HG03571 (cell line): ENCODE results near the gene CALML6.
"Not testable (repeated sequence)": the region's sequence is repeated elsewhere in the genome, so short reads cannot be mapped to it uniquely, and the experiment has no call there.

Source experiments
- ATAC-seq: cut with Tn5 transposase; IDR thresholded peaks from one replicate; pipeline ENCODE4 v1.9.1; 2021; ENCODE audit not compliant: unreplicated experiment

CALML6 gene

GRCh38 chr1:1924849-1925248, 9.8 kb downstream of the CALML6 start:
- no peak for ATAC-seq

- ATAC-seq, result no peak
Observed at GRCh38 chr1:1925437-1926345, 10.6 kb downstream of the CALML6 start.

- ATAC-seq, result no peak
Observed at GRCh38 chr1:1926346-1926811, 11.3 kb downstream of the CALML6 start.

- ATAC-seq, result no peak
Observed at GRCh38 chr1:1926886-1927660, 12.0 kb downstream of the CALML6 start.

- no peak for ATAC-seq
Observed at GRCh38 chr1:1927751-1928150, 12.7 kb downstream of the CALML6 start.

- ATAC-seq, result no peak
Observed at GRCh38 chr1:1928231-1929101, 13.4 kb downstream of the CALML6 start.

- ATAC-seq, result no peak
Observed at GRCh38 chr1:1929102-1929638, 14.1 kb downstream of the CALML6 start.

- no peak for ATAC-seq
Observed at GRCh38 chr1:1929639-1930545, 14.8 kb downstream of the CALML6 start.

GRCh38 chr1:1934848-1935247, 19.8 kb downstream of the CALML6 start:
- ATAC-seq, result not testable (repeated sequence)

GRCh38 chr1:1937061-1937460, 22.0 kb downstream of the CALML6 start:
- ATAC-seq, result no peak

GRCh38 chr1:1937549-1938275, 22.7 kb downstream of the CALML6 start:
- no peak for ATAC-seq

- no peak for ATAC-seq
Observed at GRCh38 chr1:1938276-1938573, 23.2 kb downstream of the CALML6 start.

GRCh38 chr1:1938613-1939295, 23.7 kb downstream of the CALML6 start:
- ATAC-seq, result no peak

- ATAC-seq, result no peak
Observed at GRCh38 chr1:1939296-1940122, 24.4 kb downstream of the CALML6 start.

GRCh38 chr1:1940123-1940425, 25.0 kb downstream of the CALML6 start:
- ATAC-seq, result no peak

GRCh38 chr1:1941211-1941841, 26.3 kb downstream of the CALML6 start:
- no peak for ATAC-seq
